HAP-1 (cell line): Measurements from ENCODE around the gene PGAP6.
"Not testable (repeated sequence)": the region's sequence is repeated elsewhere in the genome, so short reads cannot be mapped to it uniquely, and the experiment has no call there.

ENCODE experiments used
- DNase-seq, 2 experiments: peaks; one replicate each; pipeline ENCODE4 v3.0.0-alpha.2; 2016 to 2020; ENCODE audit warnings: low spot score in 2 of 2
- H3K27me3 ChIP-seq: fragments of 250-450 bp; sonication (Bioruptor Pico); 2 replicates; pipeline ENCODE4 v1.5.1; 2020; ENCODE audit warnings: low read depth, mild to moderate bottlenecking, moderate library complexity
- H3K36me3 ChIP-seq: fragments of 250-450 bp; sonication (Bioruptor Pico); replicated peaks from 2 replicates; pipeline ENCODE4 v1.5.1; 2020; ENCODE audit warnings: mild to moderate bottlenecking
- H3K4me1 ChIP-seq: fragments of 250-450 bp; sonication (Bioruptor Pico); 2 replicates; pipeline ENCODE4 v1.5.1; 2020; ENCODE audit warnings: mild to moderate bottlenecking
- H3K4me3 ChIP-seq: fragments of 250-450 bp; sonication (Bioruptor Pico); 2 replicates; pipeline ENCODE4 v1.5.1; 2020; ENCODE audit warnings: mild to moderate bottlenecking, moderate library complexity
- H3K9me3 ChIP-seq: fragments of 250-450 bp; sonication (Bioruptor Pico); 2 replicates; pipeline ENCODE4 v1.5.1; 2020; ENCODE audit warnings: mild to moderate bottlenecking, moderate library complexity
- in situ Hi-C: fragments of 300-500 bp; cut with MboI; formaldehyde crosslinking; loops from 3 replicates; pipeline ENCODE4 v1.14.3; 2020; ENCODE audit warnings: low sequenced_read_pairs, inconsistent platforms, mixed read lengths

Gene PGAP6

GRCh38 chr16:336269-336668 is 45.5 kb downstream of the PGAP6 start:
- Histone ChIP-seq H3K27me3 (no peaks in the 10 kb centered on the region), H3K36me3 (no peaks in the 10 kb centered on the region), H3K9me3 (no peaks in the 10 kb centered on the region), H3K4me3 (no peak overlapping the region), H3K4me1 (peaks cover 13% of the 10 kb centered on the region)
- in situ Hi-C loops: no loop called here
- DNase-seq: no peak

GRCh38 chr16:334861-335632 is 46.7 kb downstream of the PGAP6 start:
- in situ Hi-C loops, H3K27me3 ChIP-seq, H3K9me3 ChIP-seq, H3K4me3 ChIP-seq, H3K36me3 ChIP-seq: not testable (repeated sequence)
- peaks cover 25% of the 10 kb centered on the region for H3K4me1 ChIP-seq
- DNase-seq: peak in 1 of 2 experiments; percentile 54

- in situ Hi-C loops, H3K9me3 ChIP-seq, H3K36me3 ChIP-seq, H3K4me3 ChIP-seq, DNase-seq, H3K27me3 ChIP-seq: not testable (repeated sequence)
- H3K4me1 ChIP-seq: peaks cover 25% of the 10 kb centered on the region
Observed at GRCh38 chr16:334164-334832, 47.5 kb downstream of the PGAP6 start.

- Histone ChIP-seq H3K36me3 (no peaks in the 10 kb centered on the region), H3K9me3 (no peaks in the 10 kb centered on the region), H3K4me3 (no peak overlapping the region), H3K27me3 (no peaks in the 10 kb centered on the region), H3K4me1 (peaks cover 25% of the 10 kb centered on the region)
- in situ Hi-C loops: no loop called here
- no peak for DNase-seq
Observed at GRCh38 chr16:333406-334094, 48.2 kb downstream of the PGAP6 start.

- peaks cover 25% of the 10 kb centered on the region for H3K4me1 ChIP-seq
- H3K36me3 ChIP-seq, in situ Hi-C loops, H3K27me3 ChIP-seq, H3K9me3 ChIP-seq: not testable (repeated sequence)
- peak; percentile 51 to 87 for DNase-seq
- H3K4me3 ChIP-seq: peak overlapping the region; percentile 19
Observed at GRCh38 chr16:331181-331814, 50.5 kb downstream of the PGAP6 start.

- H3K27me3 ChIP-seq: no peaks in the 10 kb centered on the region
- peak; percentile 14 to 40 for DNase-seq
- peaks cover 2% of the 10 kb centered on the region for H3K36me3 ChIP-seq
- peaks cover 25% of the 10 kb centered on the region for H3K4me1 ChIP-seq
- H3K9me3 ChIP-seq: no peaks in the 10 kb centered on the region
- in situ Hi-C loops: no loop called here
- H3K4me3 ChIP-seq: no peak overlapping the region; the same call in 1 of the 2 replicates
Observed at GRCh38 chr16:330741-331140, 51.0 kb downstream of the PGAP6 start.

- Histone ChIP-seq H3K27me3 (no peaks in the 10 kb centered on the region), H3K9me3 (no peaks in the 10 kb centered on the region), H3K36me3 (peaks cover 5% of the 10 kb centered on the region), H3K4me1 (peaks cover 5% of the 10 kb centered on the region), H3K4me3 (no peak overlapping the region)
- in situ Hi-C loops: no loop called here
- no peak for DNase-seq
Observed at GRCh38 chr16:325375-326145, 56.2 kb downstream of the PGAP6 start.

GRCh38 chr16:324451-325334 is 57.1 kb downstream of the PGAP6 start:
- H3K4me3 ChIP-seq: no peak overlapping the region
- in situ Hi-C loops: no loop called here
- no peaks in the 10 kb centered on the region for H3K4me1 ChIP-seq
- no peaks in the 10 kb centered on the region for H3K27me3 ChIP-seq
- H3K36me3 ChIP-seq: peaks cover 6% of the 10 kb centered on the region
- no peaks in the 10 kb centered on the region for H3K9me3 ChIP-seq
- no peak for DNase-seq

- no peak for DNase-seq
- Histone ChIP-seq H3K4me1 (no peaks in the 10 kb centered on the region), H3K27me3 (no peaks in the 10 kb centered on the region), H3K4me3 (no peak overlapping the region), H3K36me3 (peaks cover 10% of the 10 kb centered on the region), H3K9me3 (no peaks in the 10 kb centered on the region)
- in situ Hi-C loops: no loop called here
Observed at GRCh38 chr16:324201-324450, 57.7 kb downstream of the PGAP6 start.

- DNase-seq: no peak
- in situ Hi-C loops: no loop called here
- no peaks in the 10 kb centered on the region for H3K4me1 ChIP-seq
- H3K27me3 ChIP-seq: no peaks in the 10 kb centered on the region
- no peak overlapping the region for H3K4me3 ChIP-seq
- no peaks in the 10 kb centered on the region for H3K9me3 ChIP-seq
- H3K36me3 ChIP-seq: peaks cover 17% of the 10 kb centered on the region
Observed at GRCh38 chr16:322476-323143, 59.2 kb downstream of the PGAP6 start.

- DNase-seq: no peak
- H3K27me3 ChIP-seq: no peaks in the 10 kb centered on the region
- H3K4me1 ChIP-seq: no peaks in the 10 kb centered on the region
- H3K36me3 ChIP-seq: peaks cover 17% of the 10 kb centered on the region
- H3K4me3 ChIP-seq: no peak overlapping the region
- in situ Hi-C loops: no loop called here
- no peaks in the 10 kb centered on the region for H3K9me3 ChIP-seq
Observed at GRCh38 chr16:321532-321931, 60.2 kb downstream of the PGAP6 start.
